Measurements from ENCODE around the gene TMEM72.

TMEM72 gene

DNA sequence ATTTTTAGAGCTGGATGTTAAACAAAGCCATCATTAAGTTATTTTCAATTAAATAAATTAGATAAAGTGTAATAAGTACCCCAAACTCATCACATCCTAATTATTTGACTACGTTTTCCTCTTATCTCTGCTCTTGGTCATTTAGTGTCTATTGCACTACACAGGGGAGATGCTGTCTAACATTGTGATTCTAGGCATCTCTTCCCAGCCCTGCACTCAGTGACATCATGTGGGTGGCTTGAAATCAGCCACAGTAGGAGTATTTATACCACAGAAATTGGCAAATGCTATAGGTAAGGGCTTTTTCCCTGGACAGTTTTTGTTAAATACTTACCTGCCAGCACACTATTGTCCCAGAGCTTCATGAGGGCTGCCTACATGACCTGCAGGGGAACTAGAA lies 21.3 kb upstream of the TMEM72 start:
- H3K9me3 ChIP-seq (ENCODE audit: control insufficient read depth, insufficient read depth, low read length): no peaks in the 10 kb centered on the region
- no peak overlapping the region for H3K4me3 ChIP-seq (ENCODE audit: low read length)
- no peaks in the 10 kb centered on the region for H3K27me3 ChIP-seq (ENCODE audit: control insufficient read depth, insufficient read depth, low read length)
- no CpG with 5 or more reads among the region's 1 CpG for WGBS (ENCODE audit: insufficient coverage, insufficient read length)
- H3K4me1 ChIP-seq (ENCODE audit: control insufficient read depth, insufficient read depth, low read length): no peaks in the 10 kb centered on the region
- H3K27ac ChIP-seq (ENCODE audit: low read length): no peak overlapping the region
- H3K36me3 ChIP-seq (ENCODE audit: control insufficient read depth, insufficient read depth, low read length): no peaks in the 10 kb centered on the region
- no peak for DNase-seq (ENCODE audit: low read depth, low spot score)

DNA sequence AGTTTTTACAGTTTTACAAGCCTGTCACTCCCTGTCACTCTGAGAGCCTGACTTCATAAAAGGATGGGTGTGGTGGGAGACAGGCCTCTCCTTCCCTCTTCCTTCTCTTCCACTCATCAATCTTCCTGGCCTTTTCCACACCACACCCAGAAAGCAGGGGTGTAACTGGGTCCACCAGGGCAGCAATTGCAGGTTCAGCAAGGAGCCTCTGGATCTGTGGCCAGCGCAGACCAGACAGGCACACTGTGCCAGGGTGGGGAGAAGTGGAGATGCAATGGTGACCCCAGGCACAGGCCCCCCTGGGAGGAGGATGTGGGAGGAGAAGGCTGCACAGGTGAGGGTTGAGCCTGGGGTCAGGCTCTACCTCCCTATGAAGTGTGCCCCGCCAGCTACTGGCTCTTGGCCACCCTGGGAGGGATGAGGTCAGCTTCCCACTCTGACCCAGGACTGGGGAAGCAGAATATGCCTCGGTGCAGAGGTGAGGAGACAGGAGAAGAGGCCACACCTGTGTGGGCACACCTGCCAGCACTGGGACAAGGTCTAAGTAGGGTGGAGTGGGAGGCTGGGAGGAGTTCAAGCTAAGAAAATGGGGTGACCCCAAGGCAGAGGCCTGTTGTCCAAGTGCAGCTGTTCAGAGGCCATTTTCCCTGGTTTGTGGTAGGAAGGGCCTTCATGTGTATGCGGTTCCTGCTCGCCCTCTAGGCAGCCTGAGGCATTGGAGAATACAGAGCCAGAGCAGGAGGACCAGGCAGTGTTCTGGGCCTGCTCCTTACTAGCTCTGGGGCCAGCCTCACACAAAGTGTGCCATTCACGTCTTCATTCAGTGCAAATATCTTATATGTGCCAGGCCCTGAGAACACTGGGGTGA lies 20.2 kb upstream of the TMEM72 start:
- WGBS (ENCODE audit: insufficient coverage, insufficient read length): no CpG with 5 or more reads among the region's 6 CpGs
- no peaks in the 10 kb centered on the region for H3K36me3 ChIP-seq (ENCODE audit: control insufficient read depth, insufficient read depth, low read length)
- H3K27me3 ChIP-seq (ENCODE audit: control insufficient read depth, insufficient read depth, low read length): no peaks in the 10 kb centered on the region
- H3K4me1 ChIP-seq (ENCODE audit: control insufficient read depth, insufficient read depth, low read length): no peaks in the 10 kb centered on the region
- no peak overlapping the region for H3K4me3 ChIP-seq (ENCODE audit: low read length)
- no peaks in the 10 kb centered on the region for H3K9me3 ChIP-seq (ENCODE audit: control insufficient read depth, insufficient read depth, low read length)
- DNase-seq (ENCODE audit: low read depth, low spot score): no peak
- no peak overlapping the region for H3K27ac ChIP-seq (ENCODE audit: low read length)

DNA sequence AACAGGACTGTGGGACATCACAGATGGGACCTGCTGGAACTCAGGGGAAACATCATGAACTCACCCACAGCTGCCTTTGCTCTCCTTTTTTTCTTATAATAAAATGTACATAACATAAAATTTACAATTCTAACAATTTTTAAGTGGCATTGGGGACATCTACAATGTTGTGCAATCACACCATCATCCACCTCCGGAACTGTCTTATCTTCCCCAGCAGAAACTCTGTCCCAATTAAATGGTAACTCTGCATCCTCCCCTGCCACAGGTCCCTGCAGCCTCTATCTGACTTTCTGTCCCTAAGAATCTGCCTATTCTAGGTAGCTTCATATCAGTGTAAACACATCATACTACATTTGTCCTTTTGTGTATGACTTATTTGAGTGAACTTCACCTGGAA lies 19.4 kb upstream of the TMEM72 start:
- no peaks in the 10 kb centered on the region for H3K27me3 ChIP-seq (ENCODE audit: control insufficient read depth, insufficient read depth, low read length)

DNA sequence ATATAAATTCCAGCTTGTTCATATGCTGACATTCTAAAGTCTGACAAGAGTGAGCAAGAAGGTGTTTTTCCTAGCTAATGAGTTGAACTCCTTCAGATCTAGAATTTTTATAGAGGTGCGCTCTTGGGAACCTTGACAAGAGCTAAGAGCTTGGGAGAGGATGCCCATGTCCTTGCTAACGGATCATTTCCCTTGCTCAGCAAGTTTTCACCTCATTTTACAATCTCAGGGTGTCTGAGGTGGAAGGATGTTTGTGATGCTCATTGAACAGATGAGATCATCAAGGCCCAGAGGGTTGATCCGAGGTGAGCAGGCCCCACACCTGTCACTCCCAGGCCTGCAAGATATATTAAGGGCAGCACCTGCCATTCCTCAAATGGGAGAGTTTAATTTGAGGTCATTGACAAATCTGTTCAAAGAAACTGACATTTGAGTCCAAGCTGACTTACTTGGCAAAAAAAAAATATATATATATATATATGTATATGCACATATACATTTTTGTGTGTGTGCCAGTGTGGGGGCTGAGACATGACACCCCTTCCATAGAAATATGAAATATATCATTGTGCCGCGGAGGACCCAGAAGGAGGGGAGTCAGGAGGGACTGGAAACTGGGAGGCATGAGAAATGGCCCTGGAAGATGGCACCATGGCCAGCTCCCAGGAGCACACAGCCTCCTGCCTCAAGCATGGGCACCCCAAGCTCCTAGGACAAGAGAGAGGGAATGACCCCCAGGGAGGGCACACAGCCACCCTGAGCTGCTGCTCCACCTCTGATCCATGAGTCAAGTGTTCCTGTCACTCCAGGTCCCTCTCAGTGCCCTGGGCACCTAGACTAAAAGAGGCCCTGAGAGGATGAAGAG lies 17.3 kb upstream of the TMEM72 start:
- no CpG with 5 or more reads among the region's 5 CpGs for WGBS (ENCODE audit: insufficient coverage, insufficient read length)
- H3K4me1 ChIP-seq (ENCODE audit: control insufficient read depth, insufficient read depth, low read length): peaks cover 3% of the 10 kb centered on the region; the same call in 1 of the 2 replicates
- DNase-seq (ENCODE audit: low read depth, low spot score): no peak
- H3K9me3 ChIP-seq (ENCODE audit: control insufficient read depth, insufficient read depth, low read length): no peaks in the 10 kb centered on the region
- H3K4me3 ChIP-seq (ENCODE audit: low read length): no peak overlapping the region
- H3K36me3 ChIP-seq (ENCODE audit: control insufficient read depth, insufficient read depth, low read length): no peaks in the 10 kb centered on the region
- H3K27me3 ChIP-seq (ENCODE audit: control insufficient read depth, insufficient read depth, low read length): no peaks in the 10 kb centered on the region
- H3K27ac ChIP-seq (ENCODE audit: low read length): no peak overlapping the region

More for the DNA sequence above, 19.4 kb upstream of the TMEM72 start:
- no peaks in the 10 kb centered on the region for H3K9me3 ChIP-seq (ENCODE audit: control insufficient read depth, insufficient read depth, low read length)
- H3K27ac ChIP-seq (ENCODE audit: low read length): no peak overlapping the region
- no peak for DNase-seq (ENCODE audit: low read depth, low spot score)
- no peak overlapping the region for H3K4me3 ChIP-seq (ENCODE audit: low read length)
- WGBS (ENCODE audit: insufficient coverage, insufficient read length): no CpG with 5 or more reads among the region's 1 CpG
- H3K4me1 ChIP-seq (ENCODE audit: control insufficient read depth, insufficient read depth, low read length): no peaks in the 10 kb centered on the region
- H3K36me3 ChIP-seq (ENCODE audit: control insufficient read depth, insufficient read depth, low read length): no peaks in the 10 kb centered on the region

DNA sequence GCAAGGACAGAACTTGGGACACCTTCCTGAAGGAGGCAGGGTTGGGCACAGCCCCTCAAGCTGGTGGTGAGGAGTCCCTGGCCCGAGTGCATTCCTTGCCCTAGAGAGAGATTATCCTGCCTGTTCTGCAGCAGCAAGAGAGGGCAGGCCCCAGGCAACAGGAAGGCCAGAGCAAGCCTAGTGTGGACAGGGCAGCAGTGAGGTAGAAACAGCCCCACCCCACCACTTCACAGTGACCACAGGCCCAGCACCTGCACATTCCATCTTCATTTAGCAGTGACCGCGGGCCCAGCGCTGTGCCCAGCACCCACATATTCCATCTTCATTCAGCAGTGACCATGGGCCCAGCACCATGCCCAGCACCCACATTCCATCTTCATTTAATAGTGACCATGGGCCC lies 16.4 kb upstream of the TMEM72 start:
- Histone ChIP-seq H3K27ac (ENCODE audit: low read length) (no peak overlapping the region), H3K27me3 (ENCODE audit: control insufficient read depth, insufficient read depth, low read length) (no peaks in the 10 kb centered on the region), H3K4me1 (ENCODE audit: control insufficient read depth, insufficient read depth, low read length) (peaks cover 5% of the 10 kb centered on the region; the same call in 1 of the 2 replicates), H3K36me3 (ENCODE audit: control insufficient read depth, insufficient read depth, low read length) (no peaks in the 10 kb centered on the region), H3K9me3 (ENCODE audit: control insufficient read depth, insufficient read depth, low read length) (no peaks in the 10 kb centered on the region), H3K4me3 (ENCODE audit: low read length) (no peak overlapping the region)
- WGBS (ENCODE audit: insufficient coverage, insufficient read length): no CpG with 5 or more reads among the region's 4 CpGs
- DNase-seq (ENCODE audit: low read depth, low spot score): no peak

DNA sequence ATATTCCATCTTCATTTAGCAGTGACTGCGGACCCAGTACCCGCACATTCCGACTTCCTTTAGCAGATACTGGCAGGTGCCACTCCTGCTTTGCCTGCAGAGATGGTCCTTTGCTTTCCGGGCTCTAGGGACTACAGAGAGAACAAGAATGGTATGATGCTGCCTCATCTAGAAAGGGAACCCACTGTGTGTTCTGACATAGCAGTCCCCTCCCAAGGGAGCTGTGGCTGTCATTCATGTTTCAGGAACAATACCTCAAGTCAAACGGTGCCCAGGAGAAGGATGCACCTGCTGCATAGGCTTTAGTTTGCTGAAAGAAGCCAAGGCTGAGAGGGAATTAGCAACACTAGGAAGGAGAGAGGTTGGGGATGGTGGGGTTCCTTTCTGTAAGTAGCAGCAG lies 15.9 kb upstream of the TMEM72 start:
- H3K27ac ChIP-seq (ENCODE audit: low read length): no peak overlapping the region
- no peaks in the 10 kb centered on the region for H3K9me3 ChIP-seq (ENCODE audit: control insufficient read depth, insufficient read depth, low read length)
- H3K36me3 ChIP-seq (ENCODE audit: control insufficient read depth, insufficient read depth, low read length): no peaks in the 10 kb centered on the region
- DNase-seq (ENCODE audit: low read depth, low spot score): no peak
- H3K27me3 ChIP-seq (ENCODE audit: control insufficient read depth, insufficient read depth, low read length): no peaks in the 10 kb centered on the region
- no peak overlapping the region for H3K4me3 ChIP-seq (ENCODE audit: low read length)
- H3K4me1 ChIP-seq (ENCODE audit: control insufficient read depth, insufficient read depth, low read length): peaks cover 7% of the 10 kb centered on the region; the same call in 1 of the 2 replicates
- no CpG with 5 or more reads among the region's 5 CpGs for WGBS (ENCODE audit: insufficient coverage, insufficient read length)

DNA sequence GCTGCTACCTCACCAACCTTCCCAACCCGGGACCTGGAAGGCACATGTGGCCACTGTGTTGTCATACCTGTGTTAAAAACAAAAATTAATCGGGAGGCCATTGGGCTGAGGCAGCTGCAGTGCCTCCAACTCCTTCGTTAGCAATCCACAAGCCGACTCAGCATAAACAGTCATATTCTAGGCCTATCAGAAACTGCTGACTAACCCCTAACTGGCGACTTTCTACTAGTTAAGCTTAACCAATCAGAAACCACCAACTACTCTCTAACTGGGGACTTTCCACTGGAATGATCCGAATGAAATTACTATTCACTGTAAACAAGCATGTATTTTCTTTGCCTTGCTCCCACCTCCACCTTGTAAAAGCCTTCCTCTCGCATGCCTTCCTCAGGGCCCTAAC lies 14.1 kb upstream of the TMEM72 start:
- Histone ChIP-seq H3K4me3 (ENCODE audit: low read length) (no peak overlapping the region), H3K4me1 (ENCODE audit: control insufficient read depth, insufficient read depth, low read length) (peaks cover 7% of the 10 kb centered on the region; the same call in 1 of the 2 replicates), H3K9me3 (ENCODE audit: control insufficient read depth, insufficient read depth, low read length) (no peaks in the 10 kb centered on the region), H3K27me3 (ENCODE audit: control insufficient read depth, insufficient read depth, low read length) (no peaks in the 10 kb centered on the region), H3K36me3 (ENCODE audit: control insufficient read depth, insufficient read depth, low read length) (no peaks in the 10 kb centered on the region), H3K27ac (ENCODE audit: low read length) (no peak overlapping the region)
- no CpG with 5 or more reads among the region's 7 CpGs for WGBS (ENCODE audit: insufficient coverage, insufficient read length)
- DNase-seq (ENCODE audit: low read depth, low spot score): no peak

DNA sequence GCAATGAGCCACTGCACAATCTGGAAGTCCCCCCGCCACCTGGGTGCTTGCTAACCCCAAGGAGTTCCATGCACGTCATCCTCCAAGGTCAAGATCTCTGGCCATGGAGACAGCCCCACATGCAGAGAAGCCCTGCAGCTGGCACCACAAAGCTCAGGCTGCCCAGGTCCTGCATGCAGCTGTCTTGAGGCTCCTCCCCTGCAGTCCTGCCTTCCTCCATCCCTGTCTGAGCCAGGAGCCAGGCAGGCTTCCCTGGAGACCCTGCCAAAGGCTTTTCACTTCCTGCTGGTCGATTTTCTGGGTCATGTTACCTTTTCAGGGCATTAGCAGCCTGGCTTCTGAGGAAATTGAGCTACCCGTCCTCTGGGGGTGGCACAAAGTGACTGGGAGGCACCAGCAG lies 12.5 kb upstream of the TMEM72 start:
- Histone ChIP-seq H3K27ac (ENCODE audit: low read length) (no peak overlapping the region), H3K4me3 (ENCODE audit: low read length) (no peak overlapping the region), H3K9me3 (ENCODE audit: control insufficient read depth, insufficient read depth, low read length) (no peaks in the 10 kb centered on the region), H3K4me1 (ENCODE audit: control insufficient read depth, insufficient read depth, low read length) (peaks cover 7% of the 10 kb centered on the region; the same call in 1 of the 2 replicates), H3K36me3 (ENCODE audit: control insufficient read depth, insufficient read depth, low read length) (no peaks in the 10 kb centered on the region), H3K27me3 (ENCODE audit: control insufficient read depth, insufficient read depth, low read length) (no peaks in the 10 kb centered on the region)
- no CpG with 5 or more reads among the region's 4 CpGs for whole genome bisulfite sequencing (ENCODE audit: insufficient coverage, insufficient read length)
- DNase-seq (ENCODE audit: low read depth, low spot score): no peak

DNA sequence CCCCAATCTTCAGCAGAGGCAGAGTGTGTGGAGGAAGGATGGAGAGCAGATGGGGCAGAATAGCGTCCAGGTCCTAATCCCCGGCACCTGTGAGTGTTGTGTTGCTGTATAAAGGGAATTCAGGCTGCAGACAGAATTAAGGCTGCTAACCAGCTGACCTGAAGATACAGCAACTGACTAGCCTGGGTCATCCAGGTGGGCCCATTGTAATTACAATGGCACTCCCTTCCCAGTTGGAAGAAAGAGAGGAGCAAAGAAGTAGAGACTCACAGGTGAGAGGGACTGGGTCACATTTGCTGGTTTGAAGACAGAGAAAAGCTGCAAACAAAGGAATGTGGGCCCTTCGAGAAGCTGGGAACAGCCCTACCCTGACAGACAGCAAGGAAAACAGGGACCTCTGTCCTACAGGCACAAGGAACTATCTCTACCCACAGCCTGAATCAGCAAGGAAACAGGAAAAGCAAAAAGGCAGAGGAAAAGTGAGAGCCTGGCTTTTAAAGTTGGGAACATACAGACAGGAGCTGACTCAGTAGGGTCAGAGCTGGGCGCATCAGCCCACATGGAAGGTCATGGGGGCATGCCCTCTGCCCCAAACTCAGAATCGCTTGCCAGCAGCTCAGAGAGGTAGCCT lies 11.6 kb upstream of the TMEM72 start:
- DNase-seq (ENCODE audit: low read depth, low spot score): no peak
- H3K36me3 ChIP-seq (ENCODE audit: control insufficient read depth, insufficient read depth, low read length): no peaks in the 10 kb centered on the region
- H3K27me3 ChIP-seq (ENCODE audit: control insufficient read depth, insufficient read depth, low read length): no peaks in the 10 kb centered on the region
- H3K27ac ChIP-seq (ENCODE audit: low read length): no peak overlapping the region
- WGBS (ENCODE audit: insufficient coverage, insufficient read length): no CpG with 5 or more reads among the region's 5 CpGs
- H3K9me3 ChIP-seq (ENCODE audit: control insufficient read depth, insufficient read depth, low read length): no peaks in the 10 kb centered on the region
- peaks cover 7% of the 10 kb centered on the region; the same call in 1 of the 2 replicates for H3K4me1 ChIP-seq (ENCODE audit: control insufficient read depth, insufficient read depth, low read length)
- no peak overlapping the region for H3K4me3 ChIP-seq (ENCODE audit: low read length)

DNA sequence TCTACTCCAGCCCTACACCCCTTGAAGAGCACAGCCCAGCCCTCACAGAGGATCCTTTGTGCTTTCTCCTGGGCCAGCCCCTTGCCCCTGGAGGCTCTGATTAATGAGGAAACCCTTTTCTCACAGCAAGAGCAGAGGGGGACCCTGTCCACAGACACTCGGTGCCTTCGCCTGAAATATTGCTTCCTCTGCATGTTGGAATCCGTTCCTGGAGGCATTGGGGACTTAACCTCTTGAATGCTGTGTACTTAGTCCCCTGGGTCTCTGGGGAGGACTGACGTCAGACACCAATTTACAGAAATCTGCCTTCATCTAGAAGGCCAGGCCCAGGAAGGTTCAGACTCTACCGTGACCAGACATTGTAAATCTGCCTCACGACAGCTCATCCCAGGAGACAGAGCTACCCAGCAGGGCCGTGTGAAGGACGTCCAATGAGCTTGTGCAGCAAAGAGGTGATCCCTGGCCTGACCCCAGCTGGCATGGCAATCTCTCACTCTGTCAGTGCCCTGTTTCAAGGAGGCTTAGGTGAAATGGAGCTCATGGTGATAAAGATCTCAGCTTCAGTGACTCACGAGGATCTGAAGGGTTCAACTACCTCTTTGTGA lies 8.1 kb upstream of the TMEM72 start:
- H3K4me3 ChIP-seq (ENCODE audit: low read length): no peak overlapping the region
- no peak for DNase-seq (ENCODE audit: low read depth, low spot score)
- no peaks in the 10 kb centered on the region for H3K9me3 ChIP-seq (ENCODE audit: control insufficient read depth, insufficient read depth, low read length)
- H3K27me3 ChIP-seq (ENCODE audit: control insufficient read depth, insufficient read depth, low read length): no peaks in the 10 kb centered on the region
- H3K36me3 ChIP-seq (ENCODE audit: control insufficient read depth, insufficient read depth, low read length): no peaks in the 10 kb centered on the region
- peaks cover 10% of the 10 kb centered on the region; the same call in 1 of the 2 replicates for H3K4me1 ChIP-seq (ENCODE audit: control insufficient read depth, insufficient read depth, low read length)
- H3K27ac ChIP-seq (ENCODE audit: low read length): no peak overlapping the region
- no CpG with 5 or more reads among the region's 9 CpGs for WGBS (ENCODE audit: insufficient coverage, insufficient read length)
